ENCODE data around the gene RPS6KA2.

DNA sequence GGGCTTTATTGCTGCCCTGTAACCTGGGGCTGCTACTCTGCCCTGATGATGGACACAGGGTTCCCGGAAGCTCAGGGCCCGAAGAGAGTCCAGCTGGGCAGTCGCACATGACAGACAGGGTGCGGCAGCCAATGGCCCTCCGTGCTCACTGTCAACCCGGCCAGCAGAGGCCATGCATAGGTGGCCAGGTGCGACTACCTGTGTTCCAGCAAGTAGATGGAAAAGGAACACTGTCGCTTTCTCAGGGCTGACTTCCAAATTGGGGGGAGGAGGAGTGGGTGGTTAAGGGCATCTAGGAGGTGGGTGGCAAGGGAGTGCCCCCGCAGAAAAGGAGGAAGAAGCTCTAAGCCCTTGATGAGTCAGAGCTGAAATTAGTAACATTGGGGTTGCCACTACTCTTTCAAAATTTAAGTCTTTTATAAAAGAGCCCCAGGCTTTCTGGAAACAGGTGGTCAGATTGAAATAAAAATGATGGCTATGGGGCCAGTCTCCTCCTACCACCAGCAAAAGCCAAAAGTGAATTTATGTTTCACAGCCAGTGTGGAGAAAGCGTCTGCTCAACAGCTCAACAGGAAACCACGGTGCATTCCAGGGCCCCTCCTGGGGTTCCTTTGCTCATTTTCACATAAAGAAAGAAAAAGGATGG, 38.2 kb downstream of the RPS6KA2 start:
- TF ChIP-seq CTCF (conservative IDR thresholded peaks at IDR 0.05), result no peak
- no peak for TF ChIP-seq ZFX (IDR thresholded peaks at IDR 0.05)

Data from C4-2B (cell line).